ENCODE results near the gene PIK3C3.

The PIK3C3 gene

GRCh38 chr18:41954827-41955613 lies at the start of gene PIK3C3:
PIK3C3 (plus strand) TSS chr18:41955234; CDS start chr18:41955292, 58 bp downstream.
- Histone ChIP-seq H3K9ac (ENCODE audit: low read length) (peak within 1 kb of the TSS; percentile 74), H3K79me2 (ENCODE audit: insufficient read depth, low read length) (peaks cover 17% of the 10 kb centered on the region), H3K4me3 (ENCODE audit: low read depth, low read length, poor library complexity, severe bottlenecking) (peak within 1 kb of the TSS; percentile 89), H2AFZ (ENCODE audit: low read length) (peak within 1 kb of the TSS; percentile 100), H3K36me3 (ENCODE audit: insufficient read depth, low read length) (peaks cover 19% of the 10 kb centered on the region; the same call in 1 of the 2 replicates), H3K27me3 (ENCODE audit: insufficient read depth, low read length) (no peaks in the 10 kb centered on the region), H3K4me1 (ENCODE audit: insufficient read depth, low read length, severe bottlenecking) (peaks cover 21% of the 10 kb centered on the region), H4K20me1 (ENCODE audit: insufficient read depth, low read length) (no peaks in the 10 kb centered on the region), H3K9me3 (ENCODE audit: low read length) (no peaks in the 10 kb centered on the region), H3F3A (ENCODE audit: insufficient read depth, low read length) (no peaks in the 10 kb centered on the region), H3K9me2 (ENCODE audit: low read depth, low read length) (no peaks in the 10 kb centered on the region), H3K4me2 (ENCODE audit: low read length) (peak within 1 kb of the TSS; percentile 79), H3K27ac (ENCODE audit: low read depth, low read length, poor library complexity, severe bottlenecking) (no peak within 1 kb of the TSS)
- TF ChIP-seq CTCF (IDR thresholded peaks at IDR 0.05; ENCODE audit: low read length) (no peak), EZH2 (IDR thresholded peaks at IDR 0.05; ENCODE audit: borderline replicate concordance, low read length) (no peak)

GRCh38 chr18:41905786-41906527 lies 49.1 kb upstream of the PIK3C3 start:
- H2AFZ ChIP-seq (ENCODE audit: low read length), result no peak overlapping the region
- no peaks in the 10 kb centered on the region for H3K9me3 ChIP-seq (ENCODE audit: low read length)
- H3K79me2 ChIP-seq (ENCODE audit: insufficient read depth, low read length), result no peaks in the 10 kb centered on the region
- TF ChIP-seq CTCF (IDR thresholded peaks at IDR 0.05; ENCODE audit: low read length) (no peak), EZH2 (IDR thresholded peaks at IDR 0.05; ENCODE audit: borderline replicate concordance, low read length) (no peak)
- H3K27ac ChIP-seq (ENCODE audit: low read depth, low read length, poor library complexity, severe bottlenecking), result no peak overlapping the region
- no peaks in the 10 kb centered on the region for H3K27me3 ChIP-seq (ENCODE audit: insufficient read depth, low read length)
- no peak overlapping the region for H3K4me3 ChIP-seq (ENCODE audit: low read depth, low read length, poor library complexity, severe bottlenecking)
- H4K20me1 ChIP-seq (ENCODE audit: insufficient read depth, low read length), result no peaks in the 10 kb centered on the region
- H3K36me3 ChIP-seq (ENCODE audit: insufficient read depth, low read length), result no peaks in the 10 kb centered on the region
- no peaks in the 10 kb centered on the region for H3F3A ChIP-seq (ENCODE audit: insufficient read depth, low read length)
- no peaks in the 10 kb centered on the region for H3K9me2 ChIP-seq (ENCODE audit: low read depth, low read length)
- no peak overlapping the region for H3K9ac ChIP-seq (ENCODE audit: low read length)
- no peak overlapping the region for H3K4me2 ChIP-seq (ENCODE audit: low read length)
- no peaks in the 10 kb centered on the region for H3K4me1 ChIP-seq (ENCODE audit: insufficient read depth, low read length, severe bottlenecking)

GRCh38 chr18:41906528-41907146 lies 48.4 kb upstream of the PIK3C3 start:
- Histone ChIP-seq H2AFZ (ENCODE audit: low read length) (no peak overlapping the region), H4K20me1 (ENCODE audit: insufficient read depth, low read length) (no peaks in the 10 kb centered on the region), H3F3A (ENCODE audit: insufficient read depth, low read length) (no peaks in the 10 kb centered on the region), H3K27me3 (ENCODE audit: insufficient read depth, low read length) (no peaks in the 10 kb centered on the region), H3K27ac (ENCODE audit: low read depth, low read length, poor library complexity, severe bottlenecking) (no peak overlapping the region), H3K4me1 (ENCODE audit: insufficient read depth, low read length, severe bottlenecking) (no peaks in the 10 kb centered on the region), H3K79me2 (ENCODE audit: insufficient read depth, low read length) (no peaks in the 10 kb centered on the region), H3K36me3 (ENCODE audit: insufficient read depth, low read length) (no peaks in the 10 kb centered on the region), H3K9me2 (ENCODE audit: low read depth, low read length) (no peaks in the 10 kb centered on the region), H3K9me3 (ENCODE audit: low read length) (no peaks in the 10 kb centered on the region), H3K4me2 (ENCODE audit: low read length) (no peak overlapping the region), H3K4me3 (ENCODE audit: low read depth, low read length, poor library complexity, severe bottlenecking) (no peak overlapping the region), H3K9ac (ENCODE audit: low read length) (no peak overlapping the region)
- TF ChIP-seq CTCF (IDR thresholded peaks at IDR 0.05; ENCODE audit: low read length) (peak; percentile 68; the same call in 1 of the 2 replicates), EZH2 (IDR thresholded peaks at IDR 0.05; ENCODE audit: borderline replicate concordance, low read length) (no peak)
